ENCODE data around the gene EPG5. TPM values are rescaled to one million over a fixed set of nuclear protein-coding genes. Genes with fewer than 3 reads are reported as not detected.

EPG5 gene
- total RNA-seq, 1 experiment from 2014 or later = 12.9 TPM

- no peaks in the 10 kb centered on the region for H3K27me3 ChIP-seq (ENCODE audit: control insufficient read depth, insufficient read depth, low read length)
- no peaks in the 10 kb centered on the region for H3K36me3 ChIP-seq (ENCODE audit: control insufficient read depth, insufficient read depth, low read length)
- ChIA-PET CTCF (no interaction called here), POLR2A (no interaction called here)
- DNase-seq (ENCODE audit: low read depth, low spot score) (no peak), ATAC-seq (no peak)
- no peak overlapping the region for H3K4me3 ChIP-seq (ENCODE audit: low read depth in 2 of 2, low read length in 2 of 2)
- no peaks in the 10 kb centered on the region for H3K9me3 ChIP-seq (ENCODE audit: control insufficient read depth, insufficient read depth, low read depth, low read length)
- no peak overlapping the region for H3K27ac ChIP-seq (ENCODE audit: low read length)
- TF ChIP-seq, protein P1, sequence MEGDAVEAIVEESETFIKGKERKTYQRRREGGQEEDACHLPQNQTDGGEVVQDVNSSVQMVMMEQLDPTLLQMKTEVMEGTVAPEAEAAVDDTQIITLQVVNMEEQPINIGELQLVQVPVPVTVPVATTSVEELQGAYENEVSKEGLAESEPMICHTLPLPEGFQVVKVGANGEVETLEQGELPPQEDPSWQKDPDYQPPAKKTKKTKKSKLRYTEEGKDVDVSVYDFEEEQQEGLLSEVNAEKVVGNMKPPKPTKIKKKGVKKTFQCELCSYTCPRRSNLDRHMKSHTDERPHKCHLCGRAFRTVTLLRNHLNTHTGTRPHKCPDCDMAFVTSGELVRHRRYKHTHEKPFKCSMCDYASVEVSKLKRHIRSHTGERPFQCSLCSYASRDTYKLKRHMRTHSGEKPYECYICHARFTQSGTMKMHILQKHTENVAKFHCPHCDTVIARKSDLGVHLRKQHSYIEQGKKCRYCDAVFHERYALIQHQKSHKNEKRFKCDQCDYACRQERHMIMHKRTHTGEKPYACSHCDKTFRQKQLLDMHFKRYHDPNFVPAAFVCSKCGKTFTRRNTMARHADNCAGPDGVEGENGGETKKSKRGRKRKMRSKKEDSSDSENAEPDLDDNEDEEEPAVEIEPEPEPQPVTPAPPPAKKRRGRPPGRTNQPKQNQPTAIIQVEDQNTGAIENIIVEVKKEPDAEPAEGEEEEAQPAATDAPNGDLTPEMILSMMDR (IDR thresholded peaks at IDR 0.05) = no peak
- no peak for TF ChIP-seq TCF7L2 (IDR thresholded peaks at IDR 0.05; ENCODE audit: low read depth, low read length)
- no peak for TF ChIP-seq POLR2AphosphoS5 (IDR thresholded peaks at IDR 0.05; ENCODE audit: low read depth, low read length)
- no peak for TF ChIP-seq SIN3A (IDR thresholded peaks at IDR 0.05; ENCODE audit: borderline replicate concordance, insufficient read depth, low read depth, low read length)
- no peak for TF ChIP-seq REST (IDR thresholded peaks at IDR 0.05; ENCODE audit: insufficient read depth in 1 of 2, low read depth in 2 of 2, low read length in 1 of 2)
- no TSS peak for BruUV-seq (replicated peaks)
- H3K4me1 ChIP-seq (ENCODE audit: control insufficient read depth, insufficient read depth, low read length) = no peaks in the 10 kb centered on the region
- intact Hi-C loops (cut with micrococcal nuclease; ENCODE audit: unreplicated experiment) (no loop called here), in situ Hi-C loops (cut with HindIII; ENCODE audit: low pct_unique_long_range_greater_than_20kb, low sequenced_read_pairs) (no loop called here)
These were observed 122.2 kb downstream of the EPG5 start for GRCh38 chr18:45844938-45845337.

DNA sequence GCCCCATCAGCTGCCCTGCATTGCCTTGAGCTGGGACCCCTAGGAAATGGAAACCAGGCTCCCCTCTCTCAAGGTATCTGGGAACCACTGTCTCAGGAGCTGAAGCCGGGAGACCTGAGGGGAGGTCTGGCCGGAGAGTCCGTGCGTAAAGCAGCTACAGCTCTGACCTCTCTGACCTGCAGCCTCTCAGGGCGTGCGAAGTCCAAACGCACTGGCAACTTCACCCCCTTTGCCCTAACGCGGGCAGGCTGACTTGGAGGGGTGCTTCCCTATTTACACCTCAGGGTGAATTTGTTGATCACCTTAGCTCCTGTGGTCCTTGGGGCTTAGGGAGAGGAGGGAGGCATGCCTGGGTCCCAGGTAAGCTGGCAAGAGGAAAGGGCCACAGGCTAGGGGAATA lies 124.1 kb downstream of the EPG5 start:
- H3K27ac ChIP-seq (ENCODE audit: low read length) = no peak overlapping the region
- intact Hi-C loops (cut with micrococcal nuclease; ENCODE audit: unreplicated experiment) = no loop called here
- no peaks in the 10 kb centered on the region for H3K27me3 ChIP-seq (ENCODE audit: control insufficient read depth, insufficient read depth, low read length)
- no peak for ATAC-seq
- BruUV-seq (replicated peaks) = no TSS peak
- DNase-seq (ENCODE audit: low read depth, low spot score) = no peak
- no peak overlapping the region for H3K4me3 ChIP-seq (ENCODE audit: low read depth in 2 of 2, low read length in 2 of 2)
- POLR2A ChIA-PET = no interaction called here
- H3K4me1 ChIP-seq (ENCODE audit: control insufficient read depth, insufficient read depth, low read length) = peaks cover 3% of the 10 kb centered on the region; the same call in 1 of the 2 replicates
- TF ChIP-seq SIN3A (IDR thresholded peaks at IDR 0.05; ENCODE audit: borderline replicate concordance, insufficient read depth, low read depth, low read length) = no peak
- no peak for TF ChIP-seq TCF7L2 (IDR thresholded peaks at IDR 0.05; ENCODE audit: low read depth, low read length)
- H3K9me3 ChIP-seq (ENCODE audit: control insufficient read depth, insufficient read depth, low read depth, low read length) = no peaks in the 10 kb centered on the region
- CTCF ChIA-PET = no interaction called here
- H3K36me3 ChIP-seq (ENCODE audit: control insufficient read depth, insufficient read depth, low read length) = no peaks in the 10 kb centered on the region
- in situ Hi-C loops (cut with HindIII; ENCODE audit: low pct_unique_long_range_greater_than_20kb, low sequenced_read_pairs) = no loop called here

DNA sequence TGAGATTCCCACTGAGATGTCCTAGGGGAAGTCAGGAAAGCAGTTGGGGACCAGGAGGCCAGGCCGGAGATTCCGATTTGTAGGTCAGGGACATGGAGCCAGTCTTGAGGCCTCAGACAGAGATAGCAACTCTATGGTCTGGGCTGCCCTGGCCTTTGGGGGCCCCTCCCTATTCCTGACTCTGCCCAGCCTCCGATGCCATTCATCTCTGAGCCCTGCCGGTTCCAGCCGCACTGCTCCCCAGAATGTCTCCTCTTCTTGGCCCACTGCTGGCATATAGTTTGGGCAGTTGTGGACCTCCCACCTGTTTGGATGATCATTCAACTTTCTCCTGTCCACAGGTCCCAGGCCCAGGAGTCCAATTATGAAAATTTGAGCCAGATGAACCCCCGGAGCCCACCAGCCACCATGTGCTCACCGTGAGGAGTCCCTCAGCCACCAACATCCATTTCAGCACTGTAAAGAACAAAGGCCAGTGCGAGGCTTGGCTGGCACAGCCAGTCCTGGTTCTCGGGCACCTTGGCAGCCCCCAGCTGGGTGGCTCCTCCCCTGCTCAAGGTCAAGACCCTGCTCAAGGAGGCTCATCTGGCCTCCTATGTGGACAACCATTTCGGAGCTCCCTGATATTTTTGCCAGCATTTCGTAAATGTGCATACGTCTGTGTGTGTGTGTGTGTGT lies 125.2 kb downstream of the EPG5 start:
- peaks cover 3% of the 10 kb centered on the region; the same call in 1 of the 2 replicates for H3K4me1 ChIP-seq (ENCODE audit: control insufficient read depth, insufficient read depth, low read length)
- no peaks in the 10 kb centered on the region for H3K27me3 ChIP-seq (ENCODE audit: control insufficient read depth, insufficient read depth, low read length)
- intact Hi-C loops (cut with micrococcal nuclease; ENCODE audit: unreplicated experiment) = no loop called here
- no TSS peak for BruUV-seq (replicated peaks)
- ChIA-PET CTCF (no interaction called here), POLR2A (no interaction called here)
- DNase-seq (ENCODE audit: low read depth, low spot score) (no peak), ATAC-seq (no peak)
- no peak overlapping the region for H3K27ac ChIP-seq (ENCODE audit: low read length)
- no peaks in the 10 kb centered on the region for H3K9me3 ChIP-seq (ENCODE audit: control insufficient read depth, insufficient read depth, low read depth, low read length)
- no peak overlapping the region for H3K4me3 ChIP-seq (ENCODE audit: low read depth in 2 of 2, low read length in 2 of 2)
- no peak for TF ChIP-seq REST (IDR thresholded peaks at IDR 0.05; ENCODE audit: insufficient read depth in 1 of 2, low read depth in 2 of 2, low read length in 1 of 2)
- no peak for TF ChIP-seq TCF7L2 (IDR thresholded peaks at IDR 0.05; ENCODE audit: low read depth, low read length)
- TF ChIP-seq, protein P1 (IDR thresholded peaks at IDR 0.05) = no peak
- TF ChIP-seq SIN3A (IDR thresholded peaks at IDR 0.05; ENCODE audit: borderline replicate concordance, insufficient read depth, low read depth, low read length) = no peak
- no peak for TF ChIP-seq POLR2AphosphoS5 (IDR thresholded peaks at IDR 0.05; ENCODE audit: low read depth, low read length)
- in situ Hi-C loops (cut with HindIII; ENCODE audit: low pct_unique_long_range_greater_than_20kb, low sequenced_read_pairs) = no loop called here
- H3K36me3 ChIP-seq (ENCODE audit: control insufficient read depth, insufficient read depth, low read length) = no peaks in the 10 kb centered on the region

Measured in Panc1 (cell line).